Stimulated activated CD8-positive, alpha-beta memory T cell treated with anti-CD3 and anti-CD28 coated beads, Interleukin-4, amount 100 ng/mL, for 1 hour (primary cell): ENCODE data around the gene ADRB1.

Experiments used
- DNase-seq, 2 donors: peaks; one replicate each; pipeline ENCODE4 v3.0.0-alpha.2; 2020; ENCODE audit warnings: low read depth in 2 of 2, low spot score in 1 of 2

Gene ADRB1

GRCh38 chr10:114043532-114044246 is at the start of gene ADRB1:
Gene ADRB1 (plus strand): TSS chr10:114043866. CDS start chr10:114044133, 267 bp downstream.
- DNase-seq = no peak

GRCh38 chr10:113995201-113995600 is 48.5 kb upstream of the ADRB1 start:
- no peak for DNase-seq

- DNase-seq = no peak
Measured at GRCh38 chr10:113997428-113997827, 46.2 kb upstream of the ADRB1 start.

- no peak for DNase-seq
Measured at GRCh38 chr10:113999531-113999930, 44.1 kb upstream of the ADRB1 start.

GRCh38 chr10:114000457-114001010 is 43.1 kb upstream of the ADRB1 start:
- no peak for DNase-seq

- no peak for DNase-seq
Measured at GRCh38 chr10:114002422-114002821, 41.2 kb upstream of the ADRB1 start.

GRCh38 chr10:114003161-114003941 is 40.3 kb upstream of the ADRB1 start:
- no peak for DNase-seq

GRCh38 chr10:114009281-114009996 is 34.2 kb upstream of the ADRB1 start:
- DNase-seq = no peak

GRCh38 chr10:114010316-114010715 is 33.4 kb upstream of the ADRB1 start:
- no peak for DNase-seq

GRCh38 chr10:114012650-114013049 is 31.0 kb upstream of the ADRB1 start:
- DNase-seq = no peak

- no peak for DNase-seq
Measured at GRCh38 chr10:114015708-114016107, 28.0 kb upstream of the ADRB1 start.

- DNase-seq = no peak
Measured at GRCh38 chr10:114017271-114017670, 26.4 kb upstream of the ADRB1 start.

- DNase-seq = no peak
Measured at GRCh38 chr10:114017873-114018272, 25.8 kb upstream of the ADRB1 start.

GRCh38 chr10:114019226-114019625 is 24.4 kb upstream of the ADRB1 start:
- no peak for DNase-seq

- DNase-seq = no peak
Measured at GRCh38 chr10:114021154-114021553, 22.5 kb upstream of the ADRB1 start.

GRCh38 chr10:114021717-114022680 is 21.7 kb upstream of the ADRB1 start:
- no peak for DNase-seq

GRCh38 chr10:114022766-114023597 is 20.7 kb upstream of the ADRB1 start:
- DNase-seq = no peak

GRCh38 chr10:114024876-114025610 is 18.6 kb upstream of the ADRB1 start:
- no peak for DNase-seq

GRCh38 chr10:114025611-114026130 is 18.0 kb upstream of the ADRB1 start:
- DNase-seq = no peak
